SK-N-MC (cell line): ENCODE measurements around the gene MLX.

Experiments used
- EZH2 ChIP-seq: fragments of 200-600 bp; sonication (generic); IDR thresholded peaks from one replicate; pipeline ENCODE4 v1.6.1; 2017; ENCODE audit warnings: antibody characterized with exemption
- FOXP2 ChIP-seq: optimal IDR thresholded peaks from 2 replicates; pipeline ENCODE3; 2011; ENCODE audit warnings: mild to moderate bottlenecking, moderate library complexity; ENCODE audit not compliant: insufficient read depth; ENCODE audit errors: extremely low read length, control extremely low read depth
- POLR2AphosphoS5 ChIP-seq: IDR thresholded peaks from 2 replicates; pipeline ENCODE4 v1.6.1; 2012; ENCODE audit warnings: mild to moderate bottlenecking, low read depth, low read length, borderline replicate concordance

DNA sequence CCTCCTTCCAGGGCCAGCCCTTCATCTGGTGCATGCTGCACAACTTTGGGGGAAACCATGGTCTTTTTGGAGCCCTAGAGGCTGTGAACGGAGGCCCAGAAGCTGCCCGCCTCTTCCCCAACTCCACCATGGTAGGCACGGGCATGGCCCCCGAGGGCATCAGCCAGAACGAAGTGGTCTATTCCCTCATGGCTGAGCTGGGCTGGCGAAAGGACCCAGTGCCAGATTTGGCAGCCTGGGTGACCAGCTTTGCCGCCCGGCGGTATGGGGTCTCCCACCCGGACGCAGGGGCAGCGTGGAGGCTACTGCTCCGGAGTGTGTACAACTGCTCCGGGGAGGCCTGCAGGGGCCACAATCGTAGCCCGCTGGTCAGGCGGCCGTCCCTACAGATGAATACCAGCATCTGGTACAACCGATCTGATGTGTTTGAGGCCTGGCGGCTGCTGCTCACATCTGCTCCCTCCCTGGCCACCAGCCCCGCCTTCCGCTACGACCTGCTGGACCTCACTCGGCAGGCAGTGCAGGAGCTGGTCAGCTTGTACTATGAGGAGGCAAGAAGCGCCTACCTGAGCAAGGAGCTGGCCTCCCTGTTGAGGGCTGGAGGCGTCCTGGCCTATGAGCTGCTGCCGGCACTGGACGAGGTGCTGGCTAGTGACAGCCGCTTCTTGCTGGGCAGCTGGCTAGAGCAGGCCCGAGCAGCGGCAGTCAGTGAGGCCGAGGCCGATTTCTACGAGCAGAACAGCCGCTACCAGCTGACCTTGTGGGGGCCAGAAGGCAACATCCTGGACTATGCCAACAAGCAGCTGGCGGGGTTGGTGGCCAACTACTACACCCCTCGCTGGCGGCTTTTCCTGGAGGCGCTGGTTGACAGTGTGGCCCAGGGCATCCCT is 23.5 kb upstream of the MLX start:
- TF ChIP-seq EZH2 (no peak), FOXP2 (no peak), POLR2AphosphoS5 (no peak)
